GM19324 (cell line): ENCODE results near the gene SDK2.
"Not testable (repeated sequence)": the region's sequence is repeated elsewhere in the genome, so short reads cannot be mapped to it uniquely, and the experiment has no call there.

ENCODE experiments used
- ATAC-seq: cut with Tn5 transposase; IDR thresholded peaks from one replicate; pipeline ENCODE4 v1.9.1; 2021; ENCODE audit warnings: mild to moderate bottlenecking, moderate library complexity; ENCODE audit not compliant: unreplicated experiment, low FRiP score

SDK2 gene

GRCh38 chr17:73494950-73495349, 149.3 kb downstream of the SDK2 start:
- ATAC-seq: no peak

- ATAC-seq: no peak
These were observed 150.0 kb downstream of the SDK2 start for GRCh38 chr17:73493956-73494926.

GRCh38 chr17:73492821-73493814, 151.1 kb downstream of the SDK2 start:
- ATAC-seq: no peak

DNA sequence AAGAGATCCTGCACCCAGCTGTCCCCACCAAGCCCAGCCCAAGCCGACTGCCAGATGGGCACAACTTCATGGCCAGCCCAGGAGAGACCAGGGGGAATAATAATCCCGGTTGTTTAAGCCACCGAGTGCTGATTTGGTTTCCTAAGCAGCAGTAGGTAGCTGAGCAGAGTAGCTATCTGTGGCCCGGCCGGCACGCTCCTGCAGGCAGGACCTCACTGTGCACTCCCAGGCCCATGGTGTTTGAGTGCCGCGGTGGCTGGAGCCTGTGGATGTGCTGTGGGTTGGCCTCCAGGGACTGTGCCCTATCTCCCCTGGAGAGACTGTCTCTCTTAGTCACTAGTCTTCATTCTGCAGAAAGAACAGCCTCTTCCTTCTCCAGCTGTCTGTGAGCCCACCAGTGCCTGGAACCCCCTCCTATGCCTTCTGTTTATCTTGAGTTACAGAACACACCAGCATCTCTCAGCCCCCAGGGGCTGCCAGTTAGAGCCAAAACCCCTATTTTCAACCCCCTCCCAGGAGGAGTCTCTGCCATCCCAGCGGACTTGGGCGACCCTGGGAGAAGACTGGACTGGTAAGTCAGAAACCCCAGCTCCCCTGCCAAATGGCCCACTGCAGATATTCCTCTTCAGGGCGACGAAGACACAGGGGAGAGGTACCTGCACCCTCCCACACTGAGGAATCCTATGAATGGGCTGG, 152.0 kb downstream of the SDK2 start:
- ATAC-seq: no peak

DNA sequence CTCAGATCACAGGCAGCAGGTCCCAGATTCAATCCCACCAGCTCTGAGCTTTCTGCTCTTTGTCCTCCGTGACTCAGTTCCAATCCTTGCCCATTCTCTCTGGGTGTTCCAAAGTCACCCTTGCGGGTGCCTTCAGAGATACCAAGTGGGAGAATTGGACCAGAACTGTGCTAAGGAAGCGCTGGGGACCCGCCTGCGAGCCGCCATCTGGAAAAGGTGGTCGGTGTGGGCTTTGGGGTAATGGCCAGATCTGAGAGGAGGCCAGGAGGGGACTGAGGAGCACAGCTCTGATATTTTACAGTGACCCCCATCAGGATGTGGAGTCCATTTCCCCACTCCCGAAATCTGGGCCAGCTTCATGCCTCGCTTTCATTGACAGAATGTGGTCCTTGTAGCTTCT, 152.6 kb downstream of the SDK2 start:
- no peak for ATAC-seq

- ATAC-seq: no peak
These were observed 153.4 kb downstream of the SDK2 start for GRCh38 chr17:73490851-73491250.

- no peak for ATAC-seq
These were observed 154.3 kb downstream of the SDK2 start for GRCh38 chr17:73489991-73490390.

- ATAC-seq: no peak
These were observed 154.9 kb downstream of the SDK2 start for GRCh38 chr17:73489333-73489732.

DNA sequence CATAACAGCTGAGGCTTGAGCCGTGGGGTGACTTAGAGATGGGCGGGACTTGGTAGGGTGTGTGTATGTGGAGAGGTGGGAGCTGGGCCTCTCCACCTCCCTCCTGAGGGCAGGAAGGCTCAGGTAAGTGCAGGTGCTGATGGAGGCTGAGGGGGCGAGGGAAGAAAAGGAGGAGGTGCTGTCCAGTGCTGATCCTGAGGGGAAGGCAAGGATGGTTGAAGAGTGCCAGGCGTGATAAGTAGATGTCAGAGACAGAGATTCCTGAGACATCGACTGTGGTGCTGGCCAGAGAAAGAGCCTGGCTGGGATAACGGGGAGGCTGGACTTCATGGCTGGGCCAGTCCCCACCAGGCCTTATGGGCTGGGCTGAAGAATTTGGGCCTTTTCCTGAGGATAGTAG, 159.1 kb downstream of the SDK2 start:
- no peak for ATAC-seq

DNA sequence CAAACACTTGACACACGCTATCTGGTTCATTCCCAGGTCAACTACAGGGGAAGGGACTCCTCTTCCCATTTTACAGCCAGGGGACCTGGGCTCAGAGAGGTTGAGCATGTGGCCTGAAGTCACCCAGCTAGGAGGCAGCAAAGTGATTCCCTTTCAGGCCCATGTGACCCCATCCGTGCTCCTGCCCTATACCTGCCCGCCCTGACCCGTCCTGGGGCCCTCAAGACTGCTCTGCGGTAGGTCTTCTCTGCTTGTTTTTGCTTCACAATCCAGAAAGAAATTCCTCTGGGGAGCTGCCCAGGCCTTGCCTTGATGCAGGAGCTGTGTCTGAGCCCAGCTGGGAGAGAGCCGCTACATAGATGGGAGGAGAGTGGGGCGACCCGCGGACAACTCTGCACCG, 161.4 kb downstream of the SDK2 start:
- no peak for ATAC-seq

DNA sequence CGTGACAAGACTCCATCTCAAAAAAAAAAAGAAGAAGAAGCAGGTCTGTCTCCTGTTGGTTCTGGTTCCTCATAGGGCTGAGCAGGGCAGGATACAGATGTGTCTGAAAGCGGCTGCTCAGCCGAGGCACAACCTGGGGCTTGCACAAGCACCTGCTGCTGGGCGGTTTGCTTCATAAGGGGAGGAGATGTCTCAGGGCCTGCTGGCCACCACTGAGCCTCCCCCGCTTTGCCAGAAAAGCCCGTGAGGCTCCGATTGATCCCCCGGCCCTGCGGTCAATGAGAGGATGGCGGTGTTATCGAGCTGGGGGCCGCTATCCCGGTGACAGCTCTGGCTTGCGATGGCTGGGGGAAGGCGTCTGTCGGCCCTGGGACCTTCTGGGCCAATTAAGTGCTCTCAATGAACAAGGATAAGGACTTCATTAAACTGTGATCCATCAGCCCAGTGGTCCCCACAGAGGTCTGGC, 162.0 kb downstream of the SDK2 start:
- no peak for ATAC-seq

- no peak for ATAC-seq
These were observed 162.6 kb downstream of the SDK2 start for GRCh38 chr17:73481676-73482075.

GRCh38 chr17:73480740-73481139, 163.5 kb downstream of the SDK2 start:
- ATAC-seq: no peak

GRCh38 chr17:73478768-73479424, 165.3 kb downstream of the SDK2 start:
- ATAC-seq: no peak

- no peak for ATAC-seq
These were observed 165.9 kb downstream of the SDK2 start for GRCh38 chr17:73478334-73478733.

GRCh38 chr17:73476890-73477350, 167.3 kb downstream of the SDK2 start:
- ATAC-seq: no peak

- no peak for ATAC-seq
These were observed 169.8 kb downstream of the SDK2 start for GRCh38 chr17:73474370-73474988.

DNA sequence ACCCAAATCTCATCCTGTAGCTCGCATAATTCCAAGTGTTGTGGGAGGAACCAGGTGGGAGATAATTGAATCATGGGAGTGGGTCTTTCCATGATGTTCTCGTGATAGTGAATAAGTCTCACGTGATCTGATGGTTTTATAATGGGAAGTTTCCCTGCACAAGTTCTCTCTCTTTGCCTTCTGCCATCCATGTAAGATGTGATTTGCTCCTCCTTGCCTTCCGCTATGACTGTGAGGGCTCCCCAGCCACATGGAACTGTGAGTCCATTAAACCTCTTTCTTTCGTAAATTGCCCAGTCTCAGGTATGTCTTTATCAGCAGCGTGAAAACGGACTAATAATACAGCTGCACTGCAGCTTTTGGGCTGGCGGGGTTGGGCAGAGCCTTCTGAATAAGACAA, 171.5 kb downstream of the SDK2 start:
- not testable (repeated sequence) for ATAC-seq

DNA sequence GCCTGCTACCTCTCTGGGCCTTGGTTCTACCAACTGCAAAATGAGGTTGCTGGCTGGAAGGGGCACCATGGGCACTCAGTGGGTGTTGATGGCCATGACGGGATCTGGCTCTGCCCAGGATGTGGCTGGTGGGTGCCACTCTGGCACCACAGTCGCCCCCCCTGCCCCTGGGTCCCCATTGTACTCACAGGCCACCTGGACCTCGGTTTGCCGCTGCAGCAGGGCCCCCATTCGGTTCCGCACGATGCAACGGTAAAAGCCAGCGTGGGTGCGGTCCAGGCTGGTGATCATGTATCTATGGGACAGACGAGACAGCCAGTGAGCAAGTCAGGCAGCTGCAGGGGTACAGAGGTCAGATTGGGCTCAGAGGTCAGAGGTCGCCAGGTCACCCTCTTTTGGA, 172.3 kb downstream of the SDK2 start:
- ATAC-seq: no peak
